Fibroblast of pulmonary artery (primary cell): ENCODE measurements around the gene AARSD1.
"Not testable (repeated sequence)": the region's sequence is repeated elsewhere in the genome, so short reads cannot be mapped to it uniquely, and the experiment has no call there.

Experiments
- DNase-seq: peaks from one replicate; pipeline ENCODE4 v3.0.0-alpha.2; 2010; ENCODE audit warnings: low read depth
- H3K4me3 ChIP-seq: replicated peaks from 2 replicates; pipeline ENCODE4 v1.5.1; 2011; ENCODE audit warnings: low read depth, mild to moderate bottlenecking, control low read depth, low read length, moderate library complexity
- TF ChIP-seq, protein P1 (sequence below): IDR thresholded peaks from 2 replicates; pipeline ENCODE4 v1.5.1; 2011; ENCODE audit warnings: mild to moderate bottlenecking, control low read depth, low read length, inconsistent platforms; ENCODE audit errors: missing control alignments

Gene AARSD1

DNA sequence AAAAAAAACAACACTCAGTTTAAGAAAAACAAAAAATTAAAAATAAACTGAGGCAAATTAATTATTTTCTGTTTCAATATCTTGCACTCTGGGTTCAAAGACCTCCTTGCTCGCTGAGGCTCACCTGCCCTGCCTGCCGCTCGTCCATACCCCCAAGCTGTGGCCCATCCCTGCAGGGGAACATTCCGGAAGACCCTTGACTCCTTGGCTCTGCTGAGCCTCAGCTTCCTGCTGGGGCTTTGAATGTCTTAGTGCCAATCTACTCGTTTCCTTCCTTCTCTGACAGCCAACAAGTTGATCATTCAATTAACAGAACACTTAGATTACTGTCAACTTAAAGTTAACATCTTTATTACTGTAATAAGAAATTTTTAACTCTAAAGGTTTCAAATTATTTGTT lies 39.4 kb downstream of the AARSD1 start:
- no peak overlapping the region for H3K4me3 ChIP-seq
- TF ChIP-seq, protein P1, sequence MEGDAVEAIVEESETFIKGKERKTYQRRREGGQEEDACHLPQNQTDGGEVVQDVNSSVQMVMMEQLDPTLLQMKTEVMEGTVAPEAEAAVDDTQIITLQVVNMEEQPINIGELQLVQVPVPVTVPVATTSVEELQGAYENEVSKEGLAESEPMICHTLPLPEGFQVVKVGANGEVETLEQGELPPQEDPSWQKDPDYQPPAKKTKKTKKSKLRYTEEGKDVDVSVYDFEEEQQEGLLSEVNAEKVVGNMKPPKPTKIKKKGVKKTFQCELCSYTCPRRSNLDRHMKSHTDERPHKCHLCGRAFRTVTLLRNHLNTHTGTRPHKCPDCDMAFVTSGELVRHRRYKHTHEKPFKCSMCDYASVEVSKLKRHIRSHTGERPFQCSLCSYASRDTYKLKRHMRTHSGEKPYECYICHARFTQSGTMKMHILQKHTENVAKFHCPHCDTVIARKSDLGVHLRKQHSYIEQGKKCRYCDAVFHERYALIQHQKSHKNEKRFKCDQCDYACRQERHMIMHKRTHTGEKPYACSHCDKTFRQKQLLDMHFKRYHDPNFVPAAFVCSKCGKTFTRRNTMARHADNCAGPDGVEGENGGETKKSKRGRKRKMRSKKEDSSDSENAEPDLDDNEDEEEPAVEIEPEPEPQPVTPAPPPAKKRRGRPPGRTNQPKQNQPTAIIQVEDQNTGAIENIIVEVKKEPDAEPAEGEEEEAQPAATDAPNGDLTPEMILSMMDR = no peak
- DNase-seq = no peak

DNA sequence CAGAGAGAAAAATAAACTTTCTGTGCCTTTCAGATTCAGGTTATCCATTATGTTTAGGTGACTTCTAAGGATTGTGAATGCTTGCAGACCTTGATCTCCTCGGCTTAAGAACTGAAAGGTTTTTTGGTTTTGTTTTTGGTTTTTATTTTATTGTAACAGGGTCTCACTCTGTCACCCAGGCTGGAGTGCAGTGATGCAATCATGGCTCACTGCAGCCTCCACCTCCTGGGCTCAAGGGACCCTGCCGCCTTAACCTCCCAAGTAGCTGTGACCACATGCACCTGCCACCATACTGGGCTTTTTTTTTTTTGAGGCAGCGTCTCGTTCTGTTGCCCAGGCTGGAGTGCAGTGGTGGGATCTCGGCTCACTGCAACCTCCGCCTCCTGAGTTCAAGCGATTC lies 40.8 kb downstream of the AARSD1 start:
- DNase-seq, H3K4me3 ChIP-seq: not testable (repeated sequence)

DNA sequence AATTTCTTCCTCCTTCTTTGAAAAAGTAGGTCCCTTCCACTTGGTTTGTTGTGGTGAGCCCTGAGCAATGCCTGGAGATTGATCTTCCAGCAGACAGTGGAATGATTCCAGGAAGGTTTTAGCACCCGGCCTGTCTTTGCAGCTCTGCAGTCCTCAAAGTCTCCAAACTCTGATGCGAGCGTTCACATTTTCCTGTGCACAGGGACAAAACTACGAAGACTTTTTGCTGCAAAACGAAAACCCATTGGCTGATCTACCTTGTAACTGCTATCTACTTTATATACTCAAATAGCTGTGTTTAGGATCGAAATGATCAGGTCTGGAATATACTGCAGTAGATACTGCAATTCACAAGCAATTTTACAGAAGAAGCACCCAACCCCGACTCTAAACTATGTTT lies 42.0 kb downstream of the AARSD1 start:
- TF ChIP-seq, protein P1 = no peak
- DNase-seq = peak; percentile 8
- no peak overlapping the region for H3K4me3 ChIP-seq

DNA sequence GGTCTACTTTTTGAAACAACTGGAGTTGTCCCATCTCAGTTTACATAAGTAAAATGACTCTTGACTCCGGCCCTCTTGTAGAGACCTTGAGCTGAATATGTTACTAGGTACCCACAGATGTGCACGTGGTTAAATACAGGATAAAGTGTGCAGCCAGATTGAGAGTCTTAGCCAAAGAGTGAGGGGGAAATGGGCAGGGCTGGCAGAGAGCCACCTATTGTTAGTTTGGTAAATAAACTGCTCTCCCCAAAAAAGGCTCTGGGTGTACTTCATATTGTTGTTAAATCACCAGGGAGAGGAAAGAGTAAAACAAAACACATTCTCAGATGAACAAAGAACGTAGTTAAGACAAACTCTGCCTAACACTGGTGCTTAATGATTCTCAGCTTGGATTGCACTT lies 43.3 kb downstream of the AARSD1 start:
- H3K4me3 ChIP-seq = no peak overlapping the region
- peak; percentile 41 for DNase-seq
- TF ChIP-seq, protein P1 = no peak

DNA sequence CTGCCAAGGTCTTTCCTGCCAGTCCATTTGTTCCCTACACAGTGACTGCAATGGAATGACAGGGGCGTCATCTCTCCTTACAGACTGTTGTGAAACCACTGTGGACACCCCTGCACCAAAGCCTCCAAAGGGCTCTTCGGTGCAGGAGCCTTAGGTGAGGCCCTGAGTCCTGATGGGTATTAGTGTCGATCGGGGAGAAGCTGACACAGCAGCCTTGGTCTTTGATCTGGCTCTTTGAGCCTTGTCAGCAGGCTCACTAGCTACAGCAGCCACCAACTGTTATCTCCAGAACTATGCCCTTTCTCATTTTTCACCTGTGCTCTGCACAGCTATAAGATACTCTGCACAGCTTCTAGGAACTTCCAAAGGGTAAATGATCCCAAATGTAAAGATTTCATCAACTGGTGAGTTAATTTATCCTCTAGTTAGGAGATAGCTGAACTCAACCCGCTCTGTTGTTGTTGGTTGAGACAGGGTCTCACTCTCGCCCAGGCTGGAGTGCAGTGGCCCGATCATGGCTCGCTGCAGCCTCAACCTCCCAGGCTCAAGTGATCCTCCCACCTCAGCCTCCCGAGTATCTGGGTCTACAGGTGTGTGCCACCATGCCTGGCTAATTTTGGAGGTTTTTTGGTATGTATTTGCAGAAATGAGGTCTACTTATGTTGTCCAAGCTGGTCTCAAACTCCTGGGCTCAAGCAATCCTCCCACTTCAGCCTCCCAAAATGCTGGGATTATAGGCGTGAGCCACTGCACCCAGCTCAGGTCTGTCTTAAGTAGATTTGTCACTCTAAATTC lies 44.0 kb downstream of the AARSD1 start:
- H3K4me3 ChIP-seq = no peak overlapping the region
- TF ChIP-seq, protein P1 = no peak
- no peak for DNase-seq

DNA sequence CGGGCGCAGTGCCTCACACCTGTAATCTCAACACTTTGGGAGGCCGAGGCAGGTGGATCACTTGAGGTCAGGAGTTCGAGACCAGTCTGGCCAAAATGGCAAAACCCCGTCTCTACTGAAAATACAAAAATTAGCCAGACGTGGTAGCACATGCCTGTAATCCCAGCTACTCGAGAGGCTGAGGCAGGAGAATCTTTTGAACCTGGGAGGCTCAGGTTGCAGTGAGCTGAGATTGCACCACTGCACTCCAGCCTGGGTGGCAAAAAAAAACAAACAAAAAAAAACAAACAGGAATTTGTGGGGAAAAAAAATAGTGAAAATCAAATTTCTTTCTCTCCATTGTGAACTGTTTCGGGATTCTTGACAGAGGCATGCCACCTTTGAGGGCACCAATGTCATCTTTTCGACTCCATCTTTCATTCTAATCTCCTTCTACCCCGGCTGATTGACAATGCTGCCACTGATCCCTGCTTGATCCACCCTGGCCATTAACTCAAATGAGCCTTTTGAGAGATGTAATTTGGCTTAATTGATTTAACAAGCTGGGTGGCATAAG lies 44.7 kb downstream of the AARSD1 start:
- H3K4me3 ChIP-seq, DNase-seq: not testable (repeated sequence)

DNA sequence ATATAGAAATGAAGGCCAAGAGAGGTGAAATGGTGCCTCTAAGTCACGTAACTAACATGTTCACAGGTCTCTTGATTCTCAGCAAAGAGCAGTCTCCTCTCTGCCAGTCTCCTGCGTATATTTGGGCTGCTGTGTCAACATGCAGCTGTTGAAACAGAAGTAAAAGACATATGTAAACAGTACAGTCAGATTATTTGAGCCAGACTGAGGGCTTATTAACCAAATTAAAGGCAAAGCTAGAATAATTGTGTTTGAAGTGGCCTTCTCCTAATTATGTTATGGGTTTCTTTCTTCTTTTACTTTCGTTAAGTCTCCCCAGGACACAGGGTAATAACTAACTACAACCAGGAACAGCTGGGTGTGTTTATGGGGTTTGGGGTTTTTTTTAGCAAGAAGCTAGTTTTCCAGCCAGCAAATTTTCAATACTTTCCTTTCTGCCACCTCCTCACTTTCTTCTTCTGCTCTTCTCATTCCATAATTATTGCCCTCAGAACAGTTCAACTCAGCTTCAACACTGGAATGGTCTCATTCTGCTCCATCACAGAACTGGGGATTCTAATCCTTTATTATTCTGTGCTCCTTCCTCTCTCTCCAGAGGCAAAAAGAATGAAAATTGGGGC lies 45.2 kb downstream of the AARSD1 start:
- DNase-seq = no peak
- no peak overlapping the region for H3K4me3 ChIP-seq

More for the DNA sequence above, 45.2 kb downstream of the AARSD1 start:
- TF ChIP-seq, protein P1 = no peak
